ENCODE measurements around the gene C3orf62. TPM values are rescaled to one million over a fixed set of nuclear protein-coding genes. Genes with fewer than 3 reads are reported as not detected.

C3orf62 gene
- total and polyA plus RNA-seq, 7 experiments from 2014 or later, result 1.3 to 14.5 (median 10.1) TPM

GRCh38 chr3:49263159-49263889 is 13.7 kb downstream of the C3orf62 start:
- ATAC-seq (no peak), DNase-seq (no peak)
- H3K9me3 ChIP-seq (ENCODE audit: control insufficient read depth in 2 of 3, low read length in 3 of 3), result no peaks in the 10 kb centered on the region
- Mint-ChIP-seq H3K27ac (no peak overlapping the region), H3K9me3 (no peaks in the 10 kb centered on the region), H3K4me1 (peaks cover 0 to 3% (median 0%) of the 10 kb centered on the region in 7 donors), H3K4me3 (no peak overlapping the region), H3K36me3 (peaks cover 0 to 6% (median 0%) of the 10 kb centered on the region in 5 donors), H3K27me3 (no peaks in the 10 kb centered on the region)
- H3K4me3 ChIP-seq (ENCODE audit: low read length), result no peak overlapping the region
- no peaks in the 10 kb centered on the region for H3K27me3 ChIP-seq (ENCODE audit: control insufficient read depth in 2 of 2, insufficient read depth in 2 of 2, low read length in 2 of 2)
- POLR2A ChIA-PET, result interaction anchor here (0.6 kb wide), 1 partner anchor 103 kb away, joined by 6 read pairs; no protein-coding TSS in a partner anchor
- no peaks in the 10 kb centered on the region for H3K4me1 ChIP-seq (ENCODE audit: control insufficient read depth in 2 of 2, insufficient read depth in 2 of 2, low read length in 2 of 2)
- no peak overlapping the region for H3K27ac ChIP-seq (ENCODE audit: low read depth, low read length)
- H3K36me3 ChIP-seq (ENCODE audit: control insufficient read depth in 2 of 3, insufficient read depth in 3 of 3, low read length in 3 of 3), result no peaks in the 10 kb centered on the region
- intact Hi-C loops (cut with micrococcal nuclease), result no loop called here
- CTCF ChIA-PET, result no interaction called here

- Histone ChIP-seq H3K27ac (ENCODE audit: low read depth, low read length) (no peak overlapping the region), H3K36me3 (ENCODE audit: control insufficient read depth in 2 of 3, insufficient read depth in 3 of 3, low read length in 3 of 3) (no peaks in the 10 kb centered on the region), H3K4me1 (ENCODE audit: control insufficient read depth in 2 of 2, insufficient read depth in 2 of 2, low read length in 2 of 2) (no peaks in the 10 kb centered on the region), H3K27me3 (ENCODE audit: control insufficient read depth in 2 of 2, insufficient read depth in 2 of 2, low read length in 2 of 2) (no peaks in the 10 kb centered on the region), H3K4me3 (ENCODE audit: low read length) (no peak overlapping the region), H3K9me3 (ENCODE audit: control insufficient read depth in 2 of 3, low read length in 3 of 3) (no peaks in the 10 kb centered on the region)
- H3K36me3 Mint-ChIP-seq, result no peaks in the 10 kb centered on the region
- CTCF ChIA-PET, result interaction anchor here (0.5 to 0.7 kb wide), 2 partner anchors 398 to 811 kb away, joined by 4 read pairs; no protein-coding TSS in a partner anchor
- POLR2A ChIA-PET, result no interaction called here
- ATAC-seq (no peak), DNase-seq (no peak)
- no peaks in the 10 kb centered on the region for H3K4me1 Mint-ChIP-seq
- intact Hi-C loops (cut with micrococcal nuclease), result no loop called here
- H3K9me3 Mint-ChIP-seq, result no peaks in the 10 kb centered on the region
- H3K27me3 Mint-ChIP-seq, result no peaks in the 10 kb centered on the region
- H3K27ac Mint-ChIP-seq, result no peak overlapping the region
- H3K4me3 Mint-ChIP-seq, result no peak overlapping the region
Observed at GRCh38 chr3:49260806-49261324, 16.2 kb downstream of the C3orf62 start.

- ATAC-seq, result no peak
- no peak for DNase-seq
- H3K4me3 Mint-ChIP-seq, result no peak overlapping the region
- peaks cover 0 to 6% (median 0%) of the 10 kb centered on the region in 7 donors for H3K4me1 Mint-ChIP-seq
- no peaks in the 10 kb centered on the region for H3K4me1 ChIP-seq (ENCODE audit: control insufficient read depth in 2 of 2, insufficient read depth in 2 of 2, low read length in 2 of 2)
- intact Hi-C loops (cut with micrococcal nuclease), result no loop called here
- peaks cover 0 to 4% (median 0%) of the 10 kb centered on the region in 5 donors for H3K27me3 Mint-ChIP-seq
- ChIA-PET CTCF (no interaction called here), POLR2A (no interaction called here)
- H3K27ac ChIP-seq (ENCODE audit: low read depth, low read length), result no peak overlapping the region
- H3K9me3 ChIP-seq (ENCODE audit: control insufficient read depth in 2 of 3, low read length in 3 of 3), result no peaks in the 10 kb centered on the region
- no peaks in the 10 kb centered on the region for H3K36me3 Mint-ChIP-seq
- H3K4me3 ChIP-seq (ENCODE audit: low read length), result no peak overlapping the region
- H3K36me3 ChIP-seq (ENCODE audit: control insufficient read depth in 2 of 3, insufficient read depth in 3 of 3, low read length in 3 of 3), result no peaks in the 10 kb centered on the region
- peaks cover 0 to 1% (median 0%) of the 10 kb centered on the region in 11 donors for H3K9me3 Mint-ChIP-seq
- no peaks in the 10 kb centered on the region for H3K27me3 ChIP-seq (ENCODE audit: control insufficient read depth in 2 of 2, insufficient read depth in 2 of 2, low read length in 2 of 2)
- no peak overlapping the region for H3K27ac Mint-ChIP-seq
Observed at GRCh38 chr3:49257187-49257586, 19.8 kb downstream of the C3orf62 start.

GRCh38 chr3:49255718-49256511 is 21.1 kb downstream of the C3orf62 start:
- Mint-ChIP-seq H3K4me3 (no peak overlapping the region), H3K36me3 (no peaks in the 10 kb centered on the region), H3K27me3 (peaks cover 0 to 4% (median 0%) of the 10 kb centered on the region in 5 donors), H3K4me1 (peaks cover 0 to 6% (median 0%) of the 10 kb centered on the region in 7 donors), H3K27ac (no peak overlapping the region), H3K9me3 (peaks cover 0 to 1% (median 0%) of the 10 kb centered on the region in 11 donors)
- no peak for DNase-seq
- no peaks in the 10 kb centered on the region for H3K9me3 ChIP-seq (ENCODE audit: control insufficient read depth in 2 of 3, low read length in 3 of 3)
- ChIA-PET POLR2A (no interaction called here), CTCF (interaction anchor here (0.7 kb wide), 1 partner anchor 34 kb away, joined by 3 read pairs; no protein-coding TSS in a partner anchor)
- ATAC-seq, result no peak
- H3K27me3 ChIP-seq (ENCODE audit: control insufficient read depth in 2 of 2, insufficient read depth in 2 of 2, low read length in 2 of 2), result no peaks in the 10 kb centered on the region
- H3K27ac ChIP-seq (ENCODE audit: low read depth, low read length), result no peak overlapping the region
- H3K4me3 ChIP-seq (ENCODE audit: low read length), result no peak overlapping the region
- no peaks in the 10 kb centered on the region for H3K36me3 ChIP-seq (ENCODE audit: control insufficient read depth in 2 of 3, insufficient read depth in 3 of 3, low read length in 3 of 3)
- no peaks in the 10 kb centered on the region for H3K4me1 ChIP-seq (ENCODE audit: control insufficient read depth in 2 of 2, insufficient read depth in 2 of 2, low read length in 2 of 2)
- intact Hi-C loops (cut with micrococcal nuclease), result no loop called here

GRCh38 chr3:49255112-49255511 is 21.9 kb downstream of the C3orf62 start:
- H3K36me3 Mint-ChIP-seq, result no peaks in the 10 kb centered on the region
- ChIA-PET CTCF (interaction anchor here (0.5 to 0.7 kb wide), 2 partner anchors 16 to 33 kb away, joined by 3 to 4 read pairs; no protein-coding TSS in a partner anchor), POLR2A (no interaction called here)
- Histone ChIP-seq H3K36me3 (ENCODE audit: control insufficient read depth in 2 of 3, insufficient read depth in 3 of 3, low read length in 3 of 3) (no peaks in the 10 kb centered on the region), H3K27me3 (ENCODE audit: control insufficient read depth in 2 of 2, insufficient read depth in 2 of 2, low read length in 2 of 2) (no peaks in the 10 kb centered on the region), H3K27ac (ENCODE audit: low read depth, low read length) (no peak overlapping the region), H3K9me3 (ENCODE audit: control insufficient read depth in 2 of 3, low read length in 3 of 3) (no peaks in the 10 kb centered on the region), H3K4me1 (ENCODE audit: control insufficient read depth in 2 of 2, insufficient read depth in 2 of 2, low read length in 2 of 2) (no peaks in the 10 kb centered on the region), H3K4me3 (ENCODE audit: low read length) (no peak overlapping the region)
- ATAC-seq (peak; percentile 26), DNase-seq (no peak)
- H3K9me3 Mint-ChIP-seq, result peaks cover 0 to 1% (median 0%) of the 10 kb centered on the region in 11 donors
- H3K27ac Mint-ChIP-seq, result no peak overlapping the region
- no peak overlapping the region for H3K4me3 Mint-ChIP-seq
- H3K27me3 Mint-ChIP-seq, result peaks cover 0 to 4% (median 0%) of the 10 kb centered on the region in 5 donors
- H3K4me1 Mint-ChIP-seq, result peaks cover 0 to 6% (median 0%) of the 10 kb centered on the region in 7 donors
- intact Hi-C loops (cut with micrococcal nuclease), result no loop called here

GRCh38 chr3:49253512-49253911 is 23.5 kb downstream of the C3orf62 start:
- ATAC-seq (no peak), DNase-seq (no peak)
- ChIA-PET CTCF (no interaction called here), POLR2A (interaction anchor here (0.6 kb wide), 1 partner anchor 946 kb away, joined by 3 read pairs; no protein-coding TSS in a partner anchor)
- Mint-ChIP-seq H3K27ac (no peak overlapping the region), H3K27me3 (peaks cover 0 to 4% (median 0%) of the 10 kb centered on the region in 5 donors), H3K4me3 (no peak overlapping the region), H3K9me3 (peaks cover 0 to 1% (median 0%) of the 10 kb centered on the region in 11 donors), H3K4me1 (peaks cover 0 to 6% (median 0%) of the 10 kb centered on the region in 7 donors), H3K36me3 (no peaks in the 10 kb centered on the region)
- H3K27me3 ChIP-seq (ENCODE audit: control insufficient read depth in 2 of 2, insufficient read depth in 2 of 2, low read length in 2 of 2), result no peaks in the 10 kb centered on the region
- H3K4me1 ChIP-seq (ENCODE audit: control insufficient read depth in 2 of 2, insufficient read depth in 2 of 2, low read length in 2 of 2), result no peaks in the 10 kb centered on the region
- no peaks in the 10 kb centered on the region for H3K9me3 ChIP-seq (ENCODE audit: control insufficient read depth in 2 of 3, low read length in 3 of 3)
- no peaks in the 10 kb centered on the region for H3K36me3 ChIP-seq (ENCODE audit: control insufficient read depth in 2 of 3, insufficient read depth in 3 of 3, low read length in 3 of 3)
- no peak overlapping the region for H3K27ac ChIP-seq (ENCODE audit: low read depth, low read length)
- H3K4me3 ChIP-seq (ENCODE audit: low read length), result no peak overlapping the region
- intact Hi-C loops (cut with micrococcal nuclease), result no loop called here
